ENCODE measurements around the gene MAL. TPM values are rescaled to one million over a fixed set of nuclear protein-coding genes. Genes with fewer than 3 reads are reported as not detected.

MAL gene
- polyA plus RNA-seq, 1 donor from 2014 or later, result not detected

GRCh38 chr2:94994914-94995552, 30.5 kb upstream of the MAL start:
- Histone ChIP-seq H3K36me3 (ENCODE audit: insufficient read depth, low read length) (no peaks in the 10 kb centered on the region), H3K4me2 (ENCODE audit: low read length) (no peak overlapping the region), H3K9me2 (ENCODE audit: insufficient read depth, low read length) (no peaks in the 10 kb centered on the region), H3K9me3 (ENCODE audit: low read length) (peaks cover 3% of the 10 kb centered on the region), H2AFZ (ENCODE audit: low read depth, low read length) (no peak overlapping the region), H4K20me1 (ENCODE audit: insufficient read depth) (no peaks in the 10 kb centered on the region), H3K4me3 (ENCODE audit: low read length) (no peak overlapping the region), H3F3A (ENCODE audit: insufficient read depth, low read length, poor library complexity, severe bottlenecking) (no peaks in the 10 kb centered on the region), H3K9ac (ENCODE audit: low read length) (no peak overlapping the region), H3K79me2 (replicated peaks; ENCODE audit: insufficient read depth, low read length) (no peaks in the 10 kb centered on the region), H3K27ac (ENCODE audit: low read length) (no peak overlapping the region), H3K27me3 (ENCODE audit: insufficient read depth, low read depth, low read length) (no peaks in the 10 kb centered on the region)
- TF ChIP-seq CTCF (IDR thresholded peaks at IDR 0.05; ENCODE audit: poor library complexity, severe bottlenecking) (no peak), POLR2AphosphoS5 (IDR thresholded peaks at IDR 0.05) (no peak), EZH2 (IDR thresholded peaks at IDR 0.05; ENCODE audit: borderline replicate concordance, insufficient read depth, low read length, poor library complexity, severe bottlenecking) (no peak), TAF1 (IDR thresholded peaks at IDR 0.05; ENCODE audit: low read depth) (no peak), SMC3 (conservative IDR thresholded peaks at IDR 0.05; ENCODE audit: poor library complexity) (no peak), REST (IDR thresholded peaks at IDR 0.05; ENCODE audit: borderline replicate concordance) (no peak), RAD21 (conservative IDR thresholded peaks at IDR 0.05) (no peak)

GRCh38 chr2:94995553-94996304, 29.8 kb upstream of the MAL start:
- Histone ChIP-seq H3K9me3 (ENCODE audit: low read length) (peaks cover 3% of the 10 kb centered on the region), H3K27me3 (ENCODE audit: insufficient read depth, low read depth, low read length) (no peaks in the 10 kb centered on the region), H3K9ac (ENCODE audit: low read length) (no peak overlapping the region), H4K20me1 (ENCODE audit: insufficient read depth) (no peaks in the 10 kb centered on the region), H2AFZ (ENCODE audit: low read depth, low read length) (no peak overlapping the region), H3K4me3 (ENCODE audit: low read length) (no peak overlapping the region), H3K27ac (ENCODE audit: low read length) (no peak overlapping the region), H3K4me2 (ENCODE audit: low read length) (no peak overlapping the region), H3F3A (ENCODE audit: insufficient read depth, low read length, poor library complexity, severe bottlenecking) (no peaks in the 10 kb centered on the region), H3K36me3 (ENCODE audit: insufficient read depth, low read length) (no peaks in the 10 kb centered on the region), H3K79me2 (replicated peaks; ENCODE audit: insufficient read depth, low read length) (no peaks in the 10 kb centered on the region), H3K9me2 (ENCODE audit: insufficient read depth, low read length) (no peaks in the 10 kb centered on the region)
- TF ChIP-seq CTCF (IDR thresholded peaks at IDR 0.05; ENCODE audit: poor library complexity, severe bottlenecking) (no peak), MXI1 (conservative IDR thresholded peaks at IDR 0.05; ENCODE audit: poor library complexity, severe bottlenecking) (no peak), POLR2AphosphoS5 (IDR thresholded peaks at IDR 0.05) (no peak), EZH2 (IDR thresholded peaks at IDR 0.05; ENCODE audit: borderline replicate concordance, insufficient read depth, low read length, poor library complexity, severe bottlenecking) (no peak), REST (IDR thresholded peaks at IDR 0.05; ENCODE audit: borderline replicate concordance) (no peak), SMC3 (conservative IDR thresholded peaks at IDR 0.05; ENCODE audit: poor library complexity) (no peak), RAD21 (conservative IDR thresholded peaks at IDR 0.05) (no peak), EP300 (conservative IDR thresholded peaks at IDR 0.05; ENCODE audit: poor library complexity, severe bottlenecking) (no peak), TAF1 (IDR thresholded peaks at IDR 0.05; ENCODE audit: low read depth) (no peak)

All from neural cell (in vitro differentiated cells).